Measurements from ENCODE around the gene TBCD. TPM values are rescaled to one million over a fixed set of nuclear protein-coding genes. Genes with fewer than 3 reads are reported as not detected.

The TBCD gene
- total RNA-seq, 1 donor from 2014 or later: 50.9 TPM

GRCh38 chr17:82872591-82873520 lies 121.0 kb downstream of the TBCD start:
- DNase-seq: no peak

GRCh38 chr17:82873521-82873920 lies 121.7 kb downstream of the TBCD start:
- DNase-seq: no peak

- no peak for DNase-seq
Observed at GRCh38 chr17:82874011-82874835, 122.4 kb downstream of the TBCD start.

GRCh38 chr17:82875407-82875856 lies 123.6 kb downstream of the TBCD start:
- peak; percentile 53 for DNase-seq

- peak; percentile 84 for DNase-seq
Observed at GRCh38 chr17:82876149-82876548, 124.3 kb downstream of the TBCD start.

- peak; percentile 85 for DNase-seq
Observed at GRCh38 chr17:82876602-82877379, 124.9 kb downstream of the TBCD start.

- no peak for DNase-seq
Observed at GRCh38 chr17:82878527-82878926, 126.7 kb downstream of the TBCD start.

GRCh38 chr17:82879241-82879640 lies 127.4 kb downstream of the TBCD start:
- DNase-seq: no peak

- DNase-seq: no peak
Observed at GRCh38 chr17:82880620-82881323, 128.9 kb downstream of the TBCD start.

- DNase-seq: no peak
Observed at GRCh38 chr17:82881324-82881823, 129.5 kb downstream of the TBCD start.

GRCh38 chr17:82881900-82882714 lies 130.2 kb downstream of the TBCD start:
- DNase-seq: no peak

- DNase-seq: no peak
Observed at GRCh38 chr17:82882715-82883418, 131.0 kb downstream of the TBCD start.

- DNase-seq: no peak
Observed at GRCh38 chr17:82883419-82884031, 131.7 kb downstream of the TBCD start.

GRCh38 chr17:82884341-82884969 lies 132.6 kb downstream of the TBCD start:
- no peak for DNase-seq

- no peak for DNase-seq
Observed at GRCh38 chr17:82884970-82885353, 133.1 kb downstream of the TBCD start.

- no peak for DNase-seq
Observed at GRCh38 chr17:82887255-82888164, 135.6 kb downstream of the TBCD start.

GRCh38 chr17:82888583-82889495 lies 137.0 kb downstream of the TBCD start:
- DNase-seq: no peak
